ENCODE results near the gene RASGRP3.

RASGRP3 gene

GRCh38 chr2:33599175-33599942 is 122.9 kb downstream of the RASGRP3 start, which contains the start of gene FAM98A:
Gene FAM98A, minus strand, starts transcription at chr2:33599299. Its CDS starts 78 bp downstream, at chr2:33599221.
- H3K4me3 ChIP-seq (ENCODE audit: low read depth, low read length) = peak within 1 kb of the TSS; percentile 81
- DNase-seq (ENCODE audit: low read depth) = peak; percentile 94
- TF ChIP-seq, protein P1, sequence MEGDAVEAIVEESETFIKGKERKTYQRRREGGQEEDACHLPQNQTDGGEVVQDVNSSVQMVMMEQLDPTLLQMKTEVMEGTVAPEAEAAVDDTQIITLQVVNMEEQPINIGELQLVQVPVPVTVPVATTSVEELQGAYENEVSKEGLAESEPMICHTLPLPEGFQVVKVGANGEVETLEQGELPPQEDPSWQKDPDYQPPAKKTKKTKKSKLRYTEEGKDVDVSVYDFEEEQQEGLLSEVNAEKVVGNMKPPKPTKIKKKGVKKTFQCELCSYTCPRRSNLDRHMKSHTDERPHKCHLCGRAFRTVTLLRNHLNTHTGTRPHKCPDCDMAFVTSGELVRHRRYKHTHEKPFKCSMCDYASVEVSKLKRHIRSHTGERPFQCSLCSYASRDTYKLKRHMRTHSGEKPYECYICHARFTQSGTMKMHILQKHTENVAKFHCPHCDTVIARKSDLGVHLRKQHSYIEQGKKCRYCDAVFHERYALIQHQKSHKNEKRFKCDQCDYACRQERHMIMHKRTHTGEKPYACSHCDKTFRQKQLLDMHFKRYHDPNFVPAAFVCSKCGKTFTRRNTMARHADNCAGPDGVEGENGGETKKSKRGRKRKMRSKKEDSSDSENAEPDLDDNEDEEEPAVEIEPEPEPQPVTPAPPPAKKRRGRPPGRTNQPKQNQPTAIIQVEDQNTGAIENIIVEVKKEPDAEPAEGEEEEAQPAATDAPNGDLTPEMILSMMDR (IDR thresholded peaks at IDR 0.05; ENCODE audit: low read depth, low read length, missing control alignments) = peak; percentile 9

GRCh38 chr2:33599943-33600192 is 123.4 kb downstream of the RASGRP3 start:
- no peak for DNase-seq (ENCODE audit: low read depth)
- H3K4me3 ChIP-seq (ENCODE audit: low read depth, low read length) = peak overlapping the region; percentile 81
- TF ChIP-seq, protein P1 (IDR thresholded peaks at IDR 0.05; ENCODE audit: low read depth, low read length, missing control alignments) = no peak

DNA sequence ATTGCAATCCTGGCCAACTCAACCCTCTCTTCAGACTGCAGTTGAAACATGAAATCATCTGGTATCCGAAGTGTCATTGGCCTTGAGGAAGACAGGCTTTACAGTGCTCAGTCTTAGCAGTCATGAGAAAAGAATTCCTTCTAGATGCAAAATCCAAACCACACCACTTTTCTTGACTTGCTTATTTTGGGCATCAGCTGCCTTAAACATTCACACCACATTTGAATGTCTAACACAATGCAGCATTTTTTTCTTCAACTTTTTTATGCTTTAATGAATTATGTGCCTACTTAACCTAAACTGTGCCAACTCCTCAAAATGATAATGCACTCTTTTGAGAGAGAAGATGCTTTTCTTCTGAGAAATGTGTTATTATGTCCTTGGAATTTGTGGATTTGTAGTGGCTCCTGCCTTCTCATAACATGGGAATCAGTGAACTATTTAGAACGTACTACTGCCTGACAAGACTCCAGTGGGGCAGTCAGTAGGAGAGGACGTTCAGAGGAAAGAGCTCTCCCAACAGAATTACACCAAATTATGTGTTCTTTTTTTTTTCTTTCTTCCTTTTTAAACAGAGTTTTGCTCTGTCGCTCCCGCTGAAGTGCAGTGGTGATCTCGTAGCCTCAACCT is 125.9 kb downstream of the RASGRP3 start:
- no peak overlapping the region for H3K4me3 ChIP-seq (ENCODE audit: low read depth, low read length)
- DNase-seq (ENCODE audit: low read depth) = no peak
- TF ChIP-seq, protein P1 (IDR thresholded peaks at IDR 0.05; ENCODE audit: low read depth, low read length, missing control alignments) = no peak

- no peak for DNase-seq (ENCODE audit: low read depth)
- TF ChIP-seq, protein P1 (IDR thresholded peaks at IDR 0.05; ENCODE audit: low read depth, low read length, missing control alignments) = no peak
- no peak overlapping the region for H3K4me3 ChIP-seq (ENCODE audit: low read depth, low read length)
Observed at GRCh38 chr2:33603416-33603815, 127.0 kb downstream of the RASGRP3 start.

GRCh38 chr2:33605056-33605455 is 128.6 kb downstream of the RASGRP3 start:
- H3K4me3 ChIP-seq (ENCODE audit: low read depth, low read length) = no peak overlapping the region
- DNase-seq (ENCODE audit: low read depth) = no peak
- TF ChIP-seq, protein P1 (IDR thresholded peaks at IDR 0.05; ENCODE audit: low read depth, low read length, missing control alignments) = no peak

DNA sequence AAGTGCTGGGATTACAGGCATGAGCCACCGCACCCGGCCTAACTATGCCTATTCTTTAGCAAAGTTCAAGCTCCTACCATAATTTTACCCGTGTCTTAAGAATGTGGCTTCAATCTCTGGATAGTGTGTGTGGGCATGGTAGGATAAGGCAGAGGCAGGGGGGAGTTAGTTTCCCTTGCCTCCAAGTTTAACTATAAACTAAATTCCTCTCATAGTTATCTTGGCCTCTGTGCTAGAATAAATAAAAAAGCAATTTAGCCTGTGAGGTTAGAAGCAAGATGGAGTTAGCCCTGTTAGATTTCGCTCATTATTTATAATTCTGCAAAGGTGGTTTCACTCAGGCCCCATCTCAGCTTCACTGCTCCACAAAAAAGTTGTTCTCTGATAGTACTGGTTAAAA is 129.7 kb downstream of the RASGRP3 start:
- TF ChIP-seq, protein P1 (IDR thresholded peaks at IDR 0.05; ENCODE audit: low read depth, low read length, missing control alignments) = no peak
- DNase-seq (ENCODE audit: low read depth) = no peak
- no peak overlapping the region for H3K4me3 ChIP-seq (ENCODE audit: low read depth, low read length)

- TF ChIP-seq, protein P1 (IDR thresholded peaks at IDR 0.05; ENCODE audit: low read depth, low read length, missing control alignments) = no peak
- H3K4me3 ChIP-seq (ENCODE audit: low read depth, low read length) = no peak overlapping the region
- DNase-seq (ENCODE audit: low read depth) = no peak
Observed at GRCh38 chr2:33606622-33607021, 130.2 kb downstream of the RASGRP3 start.
